MM.1S (cell line): Measurements from ENCODE around the gene SUMO4.

ENCODE experiments used
- EZH2 ChIP-seq: fragments of 300-600 bp; sonication (generic); optimal IDR thresholded peaks from 2 replicates; pipeline ENCODE3; 2017; ENCODE audit warnings: low read depth, mild to moderate bottlenecking, antibody characterized with exemption, low read length, mixed read lengths
- EZH2phosphoT487 ChIP-seq: fragments of 300-600 bp; sonication (generic); IDR thresholded peaks from 2 replicates; pipeline ENCODE4 v1.6.1; 2018; ENCODE audit warnings: antibody characterized with exemption, low read length
- TF ChIP-seq, protein P1 (sequence below): fragments of 300-600 bp; sonication (generic); IDR thresholded peaks from 2 replicates; pipeline ENCODE4 v1.5.1; 2016; ENCODE audit warnings: antibody characterized with exemption, low read length, mixed read lengths

DNA sequence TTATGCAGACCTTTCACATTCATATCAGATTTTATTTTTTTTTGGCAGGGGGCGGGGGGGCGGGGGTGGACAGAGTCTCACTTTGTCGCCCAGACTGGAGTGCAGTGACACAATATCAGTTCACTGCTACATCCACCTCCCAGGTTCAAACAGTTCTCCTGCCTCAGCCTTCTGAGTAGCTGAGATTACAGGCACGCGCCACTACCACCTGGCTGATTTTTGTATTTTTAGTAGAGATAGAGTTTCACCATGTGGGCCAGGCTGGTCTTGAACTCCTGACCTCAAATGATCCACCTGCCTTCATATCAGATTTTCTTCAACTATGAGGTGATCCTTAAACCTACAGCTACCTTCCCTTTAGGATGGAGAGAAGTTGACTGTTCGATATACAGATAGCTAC is 8.0 kb upstream of the SUMO4 start:
- TF ChIP-seq, protein P1, sequence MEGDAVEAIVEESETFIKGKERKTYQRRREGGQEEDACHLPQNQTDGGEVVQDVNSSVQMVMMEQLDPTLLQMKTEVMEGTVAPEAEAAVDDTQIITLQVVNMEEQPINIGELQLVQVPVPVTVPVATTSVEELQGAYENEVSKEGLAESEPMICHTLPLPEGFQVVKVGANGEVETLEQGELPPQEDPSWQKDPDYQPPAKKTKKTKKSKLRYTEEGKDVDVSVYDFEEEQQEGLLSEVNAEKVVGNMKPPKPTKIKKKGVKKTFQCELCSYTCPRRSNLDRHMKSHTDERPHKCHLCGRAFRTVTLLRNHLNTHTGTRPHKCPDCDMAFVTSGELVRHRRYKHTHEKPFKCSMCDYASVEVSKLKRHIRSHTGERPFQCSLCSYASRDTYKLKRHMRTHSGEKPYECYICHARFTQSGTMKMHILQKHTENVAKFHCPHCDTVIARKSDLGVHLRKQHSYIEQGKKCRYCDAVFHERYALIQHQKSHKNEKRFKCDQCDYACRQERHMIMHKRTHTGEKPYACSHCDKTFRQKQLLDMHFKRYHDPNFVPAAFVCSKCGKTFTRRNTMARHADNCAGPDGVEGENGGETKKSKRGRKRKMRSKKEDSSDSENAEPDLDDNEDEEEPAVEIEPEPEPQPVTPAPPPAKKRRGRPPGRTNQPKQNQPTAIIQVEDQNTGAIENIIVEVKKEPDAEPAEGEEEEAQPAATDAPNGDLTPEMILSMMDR: no peak
- TF ChIP-seq EZH2 (no peak), EZH2phosphoT487 (no peak)
